K562 (cell line): ENCODE results near the gene LMBR1L. TPM values are rescaled to one million over a fixed set of nuclear protein-coding genes. Genes with fewer than 3 reads are reported as not detected.
A peak's percentile ranks its signal among the peaks of the same experiment; 100 is the strongest.

Source experiments
- ATAC-seq: fragments of 200-7000 bp; cut with Tn5 transposase; 3 replicates; pipeline ENCODE4 v1.9.1; 2020; ENCODE audit warnings: moderate library complexity
- BruUV-seq: library from RNA; stranded (reverse); fragments of 400-500 nt; replicated peaks from 2 replicates; lab custom pipeline; 2021; lab: Mats Ljungman, UMichigan
- CTCF ChIA-PET: fragments of 300-600 bp; formaldehyde crosslinking; extraction: SDS; loops from one replicate; lab custom pipeline; 2021; ENCODE audit warnings: low intra/inter-chr PET ratio; lab: Yijun Ruan, JAX
- POLR2A ChIA-PET: fragments of 300-600, 350-650 bp; sonication (Branson Sonifier 250); formaldehyde crosslinking; extraction: SDS; loops from one replicate; lab custom pipeline; 2021; ENCODE audit warnings: antibody characterized with exemption, inconsistent platforms; lab: Yijun Ruan, JAX
- DNase-seq, 4 experiments: peaks; one replicate each; pipeline versions ENCODE4 v3.0.0 to v3.0.0-alpha.2; 2011 to 2018; ENCODE audit warnings: low spot score in 3 of 4, mixed read lengths in 3 of 4; ENCODE audit errors: extremely low read depth in 1 of 4
- FAIRE-seq: peaks from 2 replicates; lab custom pipeline; 2011; peaks lifted over from hg19 to GRCh38; lab: Jason Lieb, UNC
- H2AFZ ChIP-seq: 2 replicates; pipeline ENCODE4 v1.6.0; 2011; ENCODE audit warnings: low read depth, low read length, control low read depth, inconsistent platforms
- H3K27ac ChIP-seq: fragments of 200-600 bp; 3 replicates; pipeline ENCODE4 v1.8.0; 2011; ENCODE audit warnings: low read depth, mild to moderate bottlenecking, control low read depth, inconsistent platforms, low read length, moderate library complexity, mixed read lengths; ENCODE audit errors: extremely low read depth
- H3K27me3 ChIP-seq, 2 experiments: fragments of 300-600 bp in 1 of 2; 2 replicates in 1 of 2; 3 replicates in 1 of 2; pipeline versions ENCODE4 v1.6.0 to v1.8.0; 2011; ENCODE audit warnings: inconsistent platforms in 2 of 2, low read length in 2 of 2, mild to moderate bottlenecking in 1 of 2, mixed read lengths in 1 of 2, moderate library complexity in 1 of 2; ENCODE audit not compliant: control insufficient read depth in 2 of 2, insufficient read depth in 2 of 2
- H3K36me3 ChIP-seq: fragments of 300-600 bp; 3 replicates; pipeline ENCODE4 v1.8.0; 2011; ENCODE audit warnings: mild to moderate bottlenecking, low read length, inconsistent platforms; ENCODE audit not compliant: control insufficient read depth, insufficient read depth
- H3K4me1 ChIP-seq, 2 experiments: fragments of 200-600 bp in 1 of 2; replicated peaks in 1 of 2; 2 replicates in 1 of 2; 3 replicates in 1 of 2; pipeline versions ENCODE4 v1.5.1 to v1.8.0; 2011; ENCODE audit warnings: inconsistent platforms in 2 of 2, low read length in 2 of 2, mild to moderate bottlenecking in 1 of 2, mixed read lengths in 1 of 2, moderate library complexity in 1 of 2; ENCODE audit not compliant: control insufficient read depth in 2 of 2, insufficient read depth in 2 of 2
- H3K4me2 ChIP-seq: 2 replicates; pipeline ENCODE4 v1.6.1; 2011; ENCODE audit warnings: low read length, control low read depth, inconsistent platforms, mixed read lengths; ENCODE audit not compliant: insufficient read depth
- H3K4me3 ChIP-seq: fragments of 200-600 bp; sonication (generic), shearing (Covaris generic); 2 replicates; pipeline ENCODE4 v1.5.1; 2016; ENCODE audit warnings: control low read depth, inconsistent platforms
- H3K79me2 ChIP-seq: fragments of 200-600 bp; 3 replicates; pipeline ENCODE4 v1.8.0; 2011; ENCODE audit warnings: low read length, inconsistent platforms; ENCODE audit not compliant: control insufficient read depth, insufficient read depth
- H3K9ac ChIP-seq, 2 experiments: 2 replicates each; pipeline versions ENCODE4 v1.6.0 to v1.6.1; 2011; ENCODE audit warnings: low read depth in 2 of 2, low read length in 2 of 2, control low read depth in 1 of 2, inconsistent platforms in 1 of 2, mild to moderate bottlenecking in 1 of 2, mixed read lengths in 1 of 2; ENCODE audit not compliant: insufficient read depth in 1 of 2
- H3K9me1 ChIP-seq: one replicate; pipeline ENCODE4 v1.6.0; 2011; ENCODE audit warnings: inconsistent platforms, mild to moderate bottlenecking, low read length, moderate library complexity; ENCODE audit not compliant: control insufficient read depth, insufficient read depth
- H3K9me3 ChIP-seq: replicated peaks from 2 replicates; pipeline ENCODE4 v1.5.1; 2011; ENCODE audit warnings: low read depth, low read length, inconsistent platforms; ENCODE audit not compliant: control insufficient read depth, insufficient read depth
- H4K20me1 ChIP-seq: replicated peaks from 2 replicates; pipeline ENCODE4 v1.6.1; 2011; ENCODE audit warnings: low read length, inconsistent platforms, mixed read lengths; ENCODE audit not compliant: control insufficient read depth, insufficient read depth
- BCOR ChIP-seq: fragments of 450-650 bp; IDR thresholded peaks from 2 replicates; pipeline ENCODE4 v1.6.1; 2016
- E2F6 ChIP-seq, 2 experiments: IDR thresholded peaks; 2 replicates each; pipeline ENCODE4 v1.6.1; 2011; ENCODE audit warnings: borderline replicate concordance in 1 of 2, control low read depth in 1 of 2, low read depth in 1 of 2, low read length in 1 of 2, mild to moderate bottlenecking in 1 of 2, mixed read lengths in 1 of 2, moderate library complexity in 1 of 2; ENCODE audit not compliant: insufficient read depth in 1 of 2, insufficient read length in 1 of 2, poor library complexity in 1 of 2, severe bottlenecking in 1 of 2; ENCODE audit errors: extremely low read depth in 1 of 2
- KDM1A ChIP-seq, 2 experiments: fragments of 450-650 bp; IDR thresholded peaks; 2 replicates each; pipeline ENCODE4 v1.6.1; 2016; ENCODE audit warnings: mild to moderate bottlenecking in 2 of 2
- LEF1 ChIP-seq: fragments of 450-650 bp; IDR thresholded peaks from 2 replicates; pipeline ENCODE4 v1.6.1; 2016; ENCODE audit warnings: mild to moderate bottlenecking
- MEF2A ChIP-seq: IDR thresholded peaks from 2 replicates; pipeline ENCODE4 v1.6.1; 2011; ENCODE audit warnings: low read depth, mild to moderate bottlenecking, low read length, moderate library complexity; ENCODE audit not compliant: control insufficient read depth
- POU5F1 ChIP-seq: fragments of 150-350 bp; IDR thresholded peaks from 2 replicates; pipeline ENCODE4 v1.6.1; 2014; ENCODE audit warnings: borderline replicate concordance, low read length, low read depth, mild to moderate bottlenecking; ENCODE audit not compliant: partially characterized antibody
- SIX5 ChIP-seq, 2 experiments: IDR thresholded peaks; 2 replicates each; pipeline ENCODE4 v1.6.1; 2011; ENCODE audit warnings: low read length in 2 of 2, borderline replicate concordance in 1 of 2, low read depth in 1 of 2, mild to moderate bottlenecking in 1 of 2, moderate library complexity in 1 of 2; ENCODE audit not compliant: insufficient read depth in 1 of 2
- SMAD2 ChIP-seq: fragments of 150-350 bp; IDR thresholded peaks from 2 replicates; pipeline ENCODE4 v1.6.1; 2014; ENCODE audit warnings: low read depth, mild to moderate bottlenecking, low read length
- TRIM25 ChIP-seq: fragments of 450-650 bp; IDR thresholded peaks from 2 replicates; pipeline ENCODE4 v1.7.0; 2016; ENCODE audit warnings: borderline replicate concordance
- WGBS: fragments of 100-300 bp; shearing (Covaris generic); methylation state at CpG from one replicate; pipeline ENCODE4 v1.1.6; 2016; ENCODE audit warnings: low coverage, mixed read lengths; ENCODE audit not compliant: insufficient coverage; ENCODE audit errors: missing lambda C conversion rate; 5-methylcytosine and 5-hydroxymethylcytosine counted together
- in situ Hi-C: fragments of 300-500 bp; cut with MboI; formaldehyde crosslinking; loops from 4 replicates; pipeline ENCODE4 v1.15.0; 2018; ENCODE audit warnings: inconsistent platforms, mixed read lengths
- intact Hi-C: fragments of 100-400 bp; cut with micrococcal nuclease; formaldehyde crosslinking; loops from 2 replicates; pipeline ENCODE4 v1.14.2; 2022
- polyA plus RNA-seq, 8 experiments: library from polyadenylated mRNA; depleted of rRNA in 4 of 8; stranded (reverse) in 5 of 8; unstranded in 3 of 8; fragments of >200 nt; fragmentation: Nextera tagmentation in 2 of 8; fragmentation: Illumina TruSeq in 1 of 8; extraction: Ambion mirVana in 2 of 8; extraction: Trizol in 1 of 8; gene quantifications; 2 replicates each; pipeline versions ENCODE4 v1.2.1 to v1.2.3, GENCODE V29; 2011 to 2014; ENCODE audit warnings: inconsistent platforms in 1 of 8, missing spikeins in 1 of 8
- total RNA-seq, 7 experiments: library from RNA; depleted of rRNA in 6 of 7; stranded (reverse); fragments of >200 nt in 6 of 7; fragmentation: Illumina TruSeq in 2 of 7; extraction: Trizol in 2 of 7; gene quantifications; 2 replicates each; pipeline versions ENCODE4 v1.2.1 to v1.2.3, GENCODE V29; 2011 to 2021; ENCODE audit warnings: low replicate concordance in 1 of 7
- TF ChIP-seq, protein P1 (sequence below): fragments of 250-450 bp; sonication (Bioruptor Pico); IDR thresholded peaks from 2 replicates; pipeline ENCODE4 v1.5.0; 2021
- TF ChIP-seq, protein P2 (sequence below), 3 experiments: fragments of 200-800 bp in 1 of 3; fragments of 250-450 bp in 1 of 3; fragments of 450-650 bp in 1 of 3; sonication (Bioruptor Pico) in 1 of 3; sonication (Bioruptor generic) in 1 of 3; formaldehyde crosslinking in 1 of 3; IDR thresholded peaks; 2 replicates each; pipeline versions ENCODE4 v1.6.1 to v1.8.0; 2016 to 2022; ENCODE audit warnings: mild to moderate bottlenecking in 2 of 3, missing genetic modification characterization in 2 of 3, missing compliant biosample characterization in 1 of 3, moderate library complexity in 1 of 3

LMBR1L gene
- total and polyA plus RNA-seq, 9 of the 15 experiments (the other 6 are each of a cell fraction or from before 2014, with no cell fraction given), result 2.5 to 57.0 (median 31.1) TPM

DNA sequence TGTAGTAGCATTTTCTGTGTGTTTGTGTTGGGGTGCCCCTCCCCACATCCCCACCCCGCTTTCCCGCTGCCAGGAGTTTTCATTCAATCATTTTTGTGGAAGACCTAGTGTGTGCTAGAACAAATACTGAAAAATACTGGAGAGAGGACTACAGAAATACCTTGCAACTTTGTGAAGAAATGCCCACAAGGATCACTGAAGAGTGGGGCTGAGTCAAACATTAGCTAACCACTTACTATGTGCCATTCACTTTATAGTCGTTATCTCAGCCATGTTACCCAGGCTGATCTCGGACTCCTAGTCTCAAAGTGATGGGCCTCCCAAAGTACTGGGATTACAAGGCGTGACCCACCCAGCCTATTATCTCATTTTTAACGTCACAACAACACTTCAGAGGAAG is 559 bp upstream of the LMBR1L start:
- WGBS, result 23% methylated on average over 6 of the region's 6 CpGs
- POLR2A ChIA-PET, result interaction anchor here (0.6 to 10.9 kb wide), 12 partner anchors 8 to 155 kb away, joined by 3 to 112 read pairs (median 8); partner anchors contain the start of genes DHH and TUBA1B
- H2AFZ ChIP-seq, result peak overlapping the region; percentile 92
- peak overlapping the region; percentile 76 to 82; a peak in 2 of 4 replicates for H3K9ac ChIP-seq
- intact Hi-C loops (loop anchor here (2.0 kb wide), 1 partner anchor 20 kb away; the partner anchor contains the start of gene TUBA1B), in situ Hi-C loops (no loop called here)
- H3K9me1 ChIP-seq, result peaks cover 4% of the 10 kb centered on the region
- H4K20me1 ChIP-seq, result no peaks in the 10 kb centered on the region; the same call in 1 of the 2 replicates
- H3K36me3 ChIP-seq, result peaks cover 16% of the 10 kb centered on the region; the same call in 2 of the 3 replicates
- ATAC-seq (no peak), FAIRE-seq (peak; percentile 19), DNase-seq (no peak)
- BruUV-seq, result no TSS peak
- peak overlapping the region; percentile 81 for H3K4me3 ChIP-seq
- no peaks in the 10 kb centered on the region for H3K27me3 ChIP-seq
- H3K9me3 ChIP-seq, result peaks cover 4% of the 10 kb centered on the region
- CTCF ChIA-PET, result interaction anchor here (0.7 kb wide), 2 partner anchors 47 to 172 kb away, joined by 3 to 4 read pairs; no protein-coding TSS in a partner anchor
- H3K27ac ChIP-seq, result peak overlapping the region; percentile 61
- peak overlapping the region; percentile 82 for H3K4me2 ChIP-seq
- peaks cover 38% of the 10 kb centered on the region for H3K79me2 ChIP-seq
- peaks cover 15 to 26% of the 10 kb centered on the region in 2 experiments; a peak in 4 of 5 replicates for H3K4me1 ChIP-seq
- peak in 1 of 2 experiments; percentile 12; a peak in 1 of 4 replicates for TF ChIP-seq KDM1A (IDR thresholded peaks at IDR 0.05)
- TF ChIP-seq SIX5 (IDR thresholded peaks at IDR 0.05; ENCODE audit: borderline replicate concordance in 1 of 2, insufficient read depth in 1 of 2, low read depth in 1 of 2, low read length in 2 of 2), result no peak
- TF ChIP-seq BCOR, result peak; percentile 57
- TF ChIP-seq, protein P1, sequence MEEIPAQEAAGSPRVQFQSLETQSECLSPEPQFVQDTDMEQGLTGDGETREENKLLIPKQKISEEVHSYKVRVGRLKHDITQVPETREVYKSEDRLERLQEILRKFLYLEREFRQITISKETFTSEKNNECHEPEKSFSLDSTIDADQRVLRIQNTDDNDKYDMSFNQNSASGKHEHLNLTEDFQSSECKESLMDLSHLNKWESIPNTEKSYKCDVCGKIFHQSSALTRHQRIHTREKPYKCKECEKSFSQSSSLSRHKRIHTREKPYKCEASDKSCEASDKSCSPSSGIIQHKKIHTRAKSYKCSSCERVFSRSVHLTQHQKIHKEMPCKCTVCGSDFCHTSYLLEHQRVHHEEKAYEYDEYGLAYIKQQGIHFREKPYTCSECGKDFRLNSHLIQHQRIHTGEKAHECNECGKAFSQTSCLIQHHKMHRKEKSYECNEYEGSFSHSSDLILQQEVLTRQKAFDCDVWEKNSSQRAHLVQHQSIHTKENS (CRISPR knock-in tag), result no peak
- no peak for TF ChIP-seq SMAD2
- TF ChIP-seq, protein P2, sequence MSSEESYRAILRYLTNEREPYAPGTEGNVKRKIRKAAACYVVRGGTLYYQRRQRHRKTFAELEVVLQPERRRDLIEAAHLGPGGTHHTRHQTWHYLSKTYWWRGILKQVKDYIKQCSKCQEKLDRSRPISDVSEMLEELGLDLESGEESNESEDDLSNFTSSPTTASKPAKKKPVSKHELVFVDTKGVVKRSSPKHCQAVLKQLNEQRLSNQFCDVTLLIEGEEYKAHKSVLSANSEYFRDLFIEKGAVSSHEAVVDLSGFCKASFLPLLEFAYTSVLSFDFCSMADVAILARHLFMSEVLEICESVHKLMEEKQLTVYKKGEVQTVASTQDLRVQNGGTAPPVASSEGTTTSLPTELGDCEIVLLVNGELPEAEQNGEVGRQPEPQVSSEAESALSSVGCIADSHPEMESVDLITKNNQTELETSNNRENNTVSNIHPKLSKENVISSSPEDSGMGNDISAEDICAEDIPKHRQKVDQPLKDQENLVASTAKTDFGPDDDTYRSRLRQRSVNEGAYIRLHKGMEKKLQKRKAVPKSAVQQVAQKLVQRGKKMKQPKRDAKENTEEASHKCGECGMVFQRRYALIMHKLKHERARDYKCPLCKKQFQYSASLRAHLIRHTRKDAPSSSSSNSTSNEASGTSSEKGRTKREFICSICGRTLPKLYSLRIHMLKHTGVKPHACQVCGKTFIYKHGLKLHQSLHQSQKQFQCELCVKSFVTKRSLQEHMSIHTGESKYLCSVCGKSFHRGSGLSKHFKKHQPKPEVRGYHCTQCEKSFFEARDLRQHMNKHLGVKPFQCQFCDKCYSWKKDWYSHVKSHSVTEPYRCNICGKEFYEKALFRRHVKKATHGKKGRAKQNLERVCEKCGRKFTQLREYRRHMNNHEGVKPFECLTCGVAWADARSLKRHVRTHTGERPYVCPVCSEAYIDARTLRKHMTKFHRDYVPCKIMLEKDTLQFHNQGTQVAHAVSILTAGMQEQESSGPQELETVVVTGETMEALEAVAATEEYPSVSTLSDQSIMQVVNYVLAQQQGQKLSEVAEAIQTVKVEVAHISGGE (CRISPR knock-in tag; IDR thresholded peaks at IDR 0.05), result peak in 1 of 3 experiments; percentile 48; a peak in 1 of 6 replicates
- TF ChIP-seq MEF2A, result no peak
- no peak for TF ChIP-seq TRIM25
- no peak for TF ChIP-seq POU5F1
- TF ChIP-seq LEF1, result 0 out of 2 replicates have a peak, but pooled peaks have one; percentile 31
- TF ChIP-seq E2F6 (IDR thresholded peaks at IDR 0.05; ENCODE audit: borderline replicate concordance in 1 of 2, extremely low read depth in 1 of 2, insufficient read depth in 1 of 2, insufficient read length in 1 of 2, low read depth in 1 of 2, low read length in 1 of 2, poor library complexity in 1 of 2, severe bottlenecking in 1 of 2), result peak in 1 of 2 experiments; percentile 1
